Measurements from ENCODE around the gene CNGB1. TPM values are rescaled to one million over a fixed set of nuclear protein-coding genes. Genes with fewer than 3 reads are reported as not detected.
"Not testable (repeated sequence)": the region's sequence is repeated elsewhere in the genome, so short reads cannot be mapped to it uniquely, and the experiment has no call there.

CNGB1 gene
- total RNA-seq, 1 donor from 2014 or later = not detected

- DNase-seq (no peak), ATAC-seq (ENCODE audit: poor library complexity) (no peak)
- intact Hi-C loops (cut with DNase I) = no loop called here
These were observed 25.2 kb downstream of the CNGB1 start for GRCh38 chr16:57945740-57946138.

GRCh38 chr16:57944970-57945739, 25.8 kb downstream of the CNGB1 start:
- intact Hi-C loops (cut with DNase I) = no loop called here
- ATAC-seq (ENCODE audit: poor library complexity) (no peak), DNase-seq (no peak)

GRCh38 chr16:57943381-57943780, 27.5 kb downstream of the CNGB1 start:
- intact Hi-C loops (cut with DNase I); DNase-seq; ATAC-seq (ENCODE audit: poor library complexity): not testable (repeated sequence)

- DNase-seq; ATAC-seq (ENCODE audit: poor library complexity); intact Hi-C loops (cut with DNase I): not testable (repeated sequence)
These were observed 29.0 kb downstream of the CNGB1 start for GRCh38 chr16:57941901-57942300.

GRCh38 chr16:57941016-57941664, 29.8 kb downstream of the CNGB1 start:
- ATAC-seq (ENCODE audit: poor library complexity) = peak; percentile 55

GRCh38 chr16:57940382-57940966, 30.5 kb downstream of the CNGB1 start:
- intact Hi-C loops (cut with DNase I) = no loop called here
- DNase-seq (no peak), ATAC-seq (ENCODE audit: poor library complexity) (no peak)

More at GRCh38 chr16:57941016-57941664, 29.8 kb downstream of the CNGB1 start:
- intact Hi-C loops (cut with DNase I) = no loop called here
- peak; percentile 89 for DNase-seq

- no peak for DNase-seq
- intact Hi-C loops (cut with DNase I) = no loop called here
- no peak for ATAC-seq (ENCODE audit: poor library complexity)
These were observed 31.1 kb downstream of the CNGB1 start for GRCh38 chr16:57939872-57940224.

- intact Hi-C loops (cut with DNase I) = no loop called here
- DNase-seq = peak; percentile 88
- peak; percentile 92 for ATAC-seq (ENCODE audit: poor library complexity)
These were observed 31.7 kb downstream of the CNGB1 start for GRCh38 chr16:57938936-57939871.

- intact Hi-C loops (cut with DNase I) = no loop called here
- ATAC-seq (ENCODE audit: poor library complexity) (no peak), DNase-seq (no peak)
These were observed 32.4 kb downstream of the CNGB1 start for GRCh38 chr16:57938484-57938883.

- DNase-seq = no peak
- intact Hi-C loops (cut with DNase I) = no loop called here
- ATAC-seq (ENCODE audit: poor library complexity) = no peak
These were observed 33.1 kb downstream of the CNGB1 start for GRCh38 chr16:57937861-57938260.

GRCh38 chr16:57935904-57936303, 35.0 kb downstream of the CNGB1 start:
- ATAC-seq (ENCODE audit: poor library complexity) (peak; percentile 66), DNase-seq (no peak)
- intact Hi-C loops (cut with DNase I) = no loop called here

- intact Hi-C loops (cut with DNase I) = no loop called here
- ATAC-seq (ENCODE audit: poor library complexity) (no peak), DNase-seq (no peak)
These were observed 40.4 kb downstream of the CNGB1 start for GRCh38 chr16:57930533-57930932.

GRCh38 chr16:57929250-57929649, 41.7 kb downstream of the CNGB1 start:
- DNase-seq (no peak), ATAC-seq (ENCODE audit: poor library complexity) (no peak)
- intact Hi-C loops (cut with DNase I) = no loop called here

GRCh38 chr16:57926041-57926440, 44.9 kb downstream of the CNGB1 start:
- DNase-seq = no peak
- intact Hi-C loops (cut with DNase I) = no loop called here
- no peak for ATAC-seq (ENCODE audit: poor library complexity)

GRCh38 chr16:57925310-57925709, 45.6 kb downstream of the CNGB1 start:
- ATAC-seq (ENCODE audit: poor library complexity) (no peak), DNase-seq (no peak)
- intact Hi-C loops (cut with DNase I) = no loop called here

GRCh38 chr16:57924514-57924913, 46.4 kb downstream of the CNGB1 start:
- no peak for ATAC-seq (ENCODE audit: poor library complexity)
- intact Hi-C loops (cut with DNase I) = no loop called here
- no peak for DNase-seq

GRCh38 chr16:57923841-57924240, 47.1 kb downstream of the CNGB1 start:
- DNase-seq (no peak), ATAC-seq (ENCODE audit: poor library complexity) (no peak)
- intact Hi-C loops (cut with DNase I) = no loop called here

- no peak for ATAC-seq (ENCODE audit: poor library complexity)
- no peak for DNase-seq
- intact Hi-C loops (cut with DNase I) = no loop called here
These were observed 47.5 kb downstream of the CNGB1 start for GRCh38 chr16:57923418-57923817.

GRCh38 chr16:57920880-57921229, 50.1 kb downstream of the CNGB1 start:
- intact Hi-C loops (cut with DNase I) = no loop called here
- ATAC-seq (ENCODE audit: poor library complexity) (no peak), DNase-seq (no peak)

All from Right ventricle myocardium superior (tissue), 1 donor.